ENCODE measurements around the gene RGS17. TPM values are rescaled to one million over a fixed set of nuclear protein-coding genes. Genes with fewer than 3 reads are reported as not detected.

Gene RGS17
- total RNA-seq, 6 experiments from 2014 or later, result 0.02 to 0.24 (median 0.09) TPM; not detected in 1

DNA sequence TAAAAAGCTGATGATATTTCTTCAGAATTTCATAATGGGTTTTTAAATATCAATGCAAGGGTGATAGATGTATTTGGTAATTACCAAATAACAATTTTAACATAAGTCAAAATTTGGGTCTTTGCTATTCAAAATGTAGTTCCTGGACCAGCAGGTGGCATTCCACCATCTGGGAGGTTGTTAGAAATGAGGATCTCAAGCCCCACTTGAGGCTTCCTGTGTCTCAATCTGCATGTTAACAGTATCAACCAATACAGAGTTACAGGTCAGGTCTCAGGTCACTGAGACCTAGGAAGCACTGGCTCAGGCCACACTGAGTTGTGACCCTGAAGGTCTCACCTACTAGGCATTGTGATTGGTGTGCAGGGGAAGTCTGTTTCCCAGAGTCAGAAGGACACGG is 71.3 kb downstream of the RGS17 start:
- TF ChIP-seq, protein P1, sequence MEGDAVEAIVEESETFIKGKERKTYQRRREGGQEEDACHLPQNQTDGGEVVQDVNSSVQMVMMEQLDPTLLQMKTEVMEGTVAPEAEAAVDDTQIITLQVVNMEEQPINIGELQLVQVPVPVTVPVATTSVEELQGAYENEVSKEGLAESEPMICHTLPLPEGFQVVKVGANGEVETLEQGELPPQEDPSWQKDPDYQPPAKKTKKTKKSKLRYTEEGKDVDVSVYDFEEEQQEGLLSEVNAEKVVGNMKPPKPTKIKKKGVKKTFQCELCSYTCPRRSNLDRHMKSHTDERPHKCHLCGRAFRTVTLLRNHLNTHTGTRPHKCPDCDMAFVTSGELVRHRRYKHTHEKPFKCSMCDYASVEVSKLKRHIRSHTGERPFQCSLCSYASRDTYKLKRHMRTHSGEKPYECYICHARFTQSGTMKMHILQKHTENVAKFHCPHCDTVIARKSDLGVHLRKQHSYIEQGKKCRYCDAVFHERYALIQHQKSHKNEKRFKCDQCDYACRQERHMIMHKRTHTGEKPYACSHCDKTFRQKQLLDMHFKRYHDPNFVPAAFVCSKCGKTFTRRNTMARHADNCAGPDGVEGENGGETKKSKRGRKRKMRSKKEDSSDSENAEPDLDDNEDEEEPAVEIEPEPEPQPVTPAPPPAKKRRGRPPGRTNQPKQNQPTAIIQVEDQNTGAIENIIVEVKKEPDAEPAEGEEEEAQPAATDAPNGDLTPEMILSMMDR (IDR thresholded peaks at IDR 0.05), result peak; percentile 43
- Mint-ChIP-seq H3K36me3 (ENCODE audit: low read depth) (peaks cover 8% of the 10 kb centered on the region; the same call in 1 of the 2 replicates), H3K27ac (no peak overlapping the region), H3K9me3 (no peaks in the 10 kb centered on the region; the same call in 1 of the 2 replicates), H3K27me3 (ENCODE audit: insufficient read depth) (peaks cover 2% of the 10 kb centered on the region; the same call in 1 of the 2 replicates), H3K4me3 (no peak overlapping the region), H3K4me1 (ENCODE audit: low read depth) (peaks cover 16% of the 10 kb centered on the region)
- DNase-seq, result no peak

DNA sequence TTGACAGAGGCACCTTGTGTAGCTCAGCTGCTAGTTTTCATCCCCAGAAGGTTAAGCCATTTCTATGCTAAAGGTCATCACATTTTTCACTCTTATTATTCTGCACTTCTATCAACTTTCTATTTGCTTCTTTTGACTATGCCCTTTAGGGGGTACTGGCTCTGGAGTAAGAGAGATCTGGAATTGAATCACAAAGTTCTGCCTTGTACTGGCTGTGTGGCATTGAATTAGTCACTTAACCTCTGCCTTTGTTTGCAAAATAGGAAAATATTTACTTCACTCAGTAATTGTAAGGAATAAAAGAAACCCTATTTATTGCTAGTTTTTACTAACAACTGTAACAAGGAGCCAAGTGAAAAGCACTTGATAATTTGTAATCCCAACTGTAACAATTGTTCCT is 71.8 kb downstream of the RGS17 start:
- TF ChIP-seq, protein P1 (IDR thresholded peaks at IDR 0.05), result no peak
- no peak for DNase-seq
- peaks cover 2% of the 10 kb centered on the region; the same call in 1 of the 2 replicates for H3K27me3 Mint-ChIP-seq (ENCODE audit: insufficient read depth)

DNA sequence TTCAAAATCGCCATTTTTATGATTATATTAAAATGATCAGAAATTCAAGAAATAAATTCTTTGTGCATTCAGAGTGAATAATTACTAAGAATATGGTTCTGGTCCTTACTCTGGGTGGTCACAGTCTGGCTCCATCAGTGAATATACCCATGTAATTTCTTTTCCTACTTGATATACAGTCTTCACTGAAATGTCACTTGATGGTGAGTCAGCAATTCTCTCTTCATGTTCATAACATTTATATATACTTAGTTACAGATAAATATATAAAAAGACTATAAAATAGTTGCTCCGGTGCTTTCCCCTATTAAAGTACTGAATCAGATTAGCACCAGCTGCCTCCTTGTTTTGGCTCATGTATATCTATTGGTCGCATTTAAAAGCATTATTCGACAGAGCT is 72.2 kb downstream of the RGS17 start:
- H3K9me3 Mint-ChIP-seq, result no peaks in the 10 kb centered on the region; the same call in 1 of the 2 replicates
- peaks cover 8% of the 10 kb centered on the region; the same call in 1 of the 2 replicates for H3K36me3 Mint-ChIP-seq (ENCODE audit: low read depth)
- H3K27ac Mint-ChIP-seq, result no peak overlapping the region
- TF ChIP-seq, protein P1 (IDR thresholded peaks at IDR 0.05), result no peak
- no peak for DNase-seq
- peaks cover 2% of the 10 kb centered on the region; the same call in 1 of the 2 replicates for H3K27me3 Mint-ChIP-seq (ENCODE audit: insufficient read depth)
- H3K4me3 Mint-ChIP-seq, result no peak overlapping the region
- H3K4me1 Mint-ChIP-seq (ENCODE audit: low read depth), result peaks cover 16% of the 10 kb centered on the region

More for the DNA sequence above, 71.8 kb downstream of the RGS17 start:
- Mint-ChIP-seq H3K4me3 (no peak overlapping the region), H3K9me3 (no peaks in the 10 kb centered on the region; the same call in 1 of the 2 replicates), H3K27ac (no peak overlapping the region), H3K4me1 (ENCODE audit: low read depth) (peaks cover 16% of the 10 kb centered on the region), H3K36me3 (ENCODE audit: low read depth) (peaks cover 8% of the 10 kb centered on the region; the same call in 1 of the 2 replicates)

DNA sequence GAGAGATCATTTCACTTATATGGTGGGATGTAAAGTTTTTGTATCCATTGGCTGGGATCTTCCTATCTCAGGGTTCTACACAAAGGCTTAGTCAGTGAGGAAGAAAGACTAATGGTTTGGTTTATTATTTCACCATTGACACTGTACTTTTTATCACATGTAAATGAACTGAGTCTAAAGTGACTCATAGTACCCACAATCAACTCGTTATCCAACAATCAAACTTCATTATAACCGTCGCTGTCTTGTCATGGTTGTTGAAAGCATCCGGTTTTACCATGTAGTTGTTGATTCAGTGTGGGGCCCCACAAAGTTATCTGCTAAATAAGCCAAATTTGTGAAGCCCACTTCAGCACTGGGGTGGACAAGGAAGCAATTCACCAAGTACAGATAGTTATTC is 72.8 kb downstream of the RGS17 start:
- no peak overlapping the region for H3K4me3 Mint-ChIP-seq
- peaks cover 16% of the 10 kb centered on the region for H3K4me1 Mint-ChIP-seq (ENCODE audit: low read depth)
- H3K27ac Mint-ChIP-seq, result no peak overlapping the region
- DNase-seq, result peak; percentile 40
- H3K9me3 Mint-ChIP-seq, result no peaks in the 10 kb centered on the region; the same call in 1 of the 2 replicates
- peaks cover 2% of the 10 kb centered on the region; the same call in 1 of the 2 replicates for H3K27me3 Mint-ChIP-seq (ENCODE audit: insufficient read depth)
- peaks cover 4% of the 10 kb centered on the region; the same call in 1 of the 2 replicates for H3K36me3 Mint-ChIP-seq (ENCODE audit: low read depth)
- TF ChIP-seq, protein P1 (IDR thresholded peaks at IDR 0.05), result no peak

DNA sequence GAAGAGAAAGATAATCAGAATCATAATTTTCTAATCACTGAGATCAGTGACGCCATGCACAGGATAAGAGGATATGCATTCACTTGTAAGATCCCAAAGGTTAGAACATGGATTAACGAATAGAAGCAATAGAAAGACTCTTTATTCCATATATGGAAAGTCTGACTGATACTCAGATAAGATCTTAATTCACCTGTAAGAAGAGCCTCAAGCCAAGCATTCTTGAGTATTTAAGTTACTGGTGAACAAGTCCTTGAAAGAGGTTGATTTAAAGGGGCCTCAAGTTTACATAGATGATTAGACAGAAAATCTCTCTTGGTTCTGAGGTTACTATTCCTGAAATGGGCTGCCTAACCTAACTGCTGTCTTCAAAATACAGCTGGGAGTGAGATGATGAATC is 74.8 kb downstream of the RGS17 start:
- Mint-ChIP-seq H3K4me3 (no peak overlapping the region), H3K27me3 (ENCODE audit: insufficient read depth) (peaks cover 2% of the 10 kb centered on the region; the same call in 1 of the 2 replicates), H3K9me3 (no peaks in the 10 kb centered on the region), H3K36me3 (ENCODE audit: low read depth) (no peaks in the 10 kb centered on the region), H3K27ac (no peak overlapping the region), H3K4me1 (ENCODE audit: low read depth) (peaks cover 16% of the 10 kb centered on the region)
- DNase-seq, result no peak
- TF ChIP-seq, protein P1 (IDR thresholded peaks at IDR 0.05), result no peak
